ENCODE data around the gene EMILIN2.
"Not testable (repeated sequence)": the region's sequence is repeated elsewhere in the genome, so short reads cannot be mapped to it uniquely, and the experiment has no call there.

Gene EMILIN2

GRCh38 chr18:2912357-2913299 is 65.8 kb downstream of the EMILIN2 start:
- intact Hi-C loops (cut with DNase I) = no loop called here
- no peak for DNase-seq

GRCh38 chr18:2913398-2914005 is 66.7 kb downstream of the EMILIN2 start:
- no peak for DNase-seq
- intact Hi-C loops (cut with DNase I) = no loop called here

DNA sequence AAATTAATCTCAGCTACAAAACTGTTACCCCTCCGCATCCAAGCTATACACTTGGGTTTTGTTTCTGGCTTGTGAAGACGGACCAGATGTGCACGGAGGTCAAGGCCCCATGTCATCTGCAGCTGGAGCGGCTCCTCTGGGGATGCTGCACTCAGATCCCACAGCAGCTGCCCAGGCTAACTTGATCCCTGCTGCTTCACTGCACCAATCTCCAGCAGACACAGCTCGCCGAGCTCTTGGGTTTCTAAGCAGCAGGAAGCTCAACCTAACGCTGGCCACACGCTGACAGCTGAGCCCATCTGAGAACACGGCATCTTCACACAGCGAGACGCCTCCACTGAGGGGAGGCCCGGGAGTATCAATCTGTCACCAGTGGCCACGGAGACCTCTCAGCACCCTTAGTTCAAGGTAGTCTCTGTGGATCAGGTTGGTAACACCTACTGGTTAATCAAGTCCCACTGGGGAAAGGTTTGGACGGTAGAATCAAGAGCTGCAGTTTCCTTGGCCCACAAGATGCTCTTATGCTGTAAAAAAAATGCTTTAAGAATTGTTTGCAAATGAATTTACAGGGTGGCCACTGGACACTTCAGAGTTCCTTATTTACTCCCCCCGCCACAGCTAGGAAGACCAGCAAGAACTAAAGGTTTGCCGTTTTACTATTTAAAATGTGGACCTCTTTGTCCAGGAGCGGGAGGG is 67.5 kb downstream of the EMILIN2 start:
- DNase-seq = no peak
- intact Hi-C loops (cut with DNase I) = no loop called here

DNA sequence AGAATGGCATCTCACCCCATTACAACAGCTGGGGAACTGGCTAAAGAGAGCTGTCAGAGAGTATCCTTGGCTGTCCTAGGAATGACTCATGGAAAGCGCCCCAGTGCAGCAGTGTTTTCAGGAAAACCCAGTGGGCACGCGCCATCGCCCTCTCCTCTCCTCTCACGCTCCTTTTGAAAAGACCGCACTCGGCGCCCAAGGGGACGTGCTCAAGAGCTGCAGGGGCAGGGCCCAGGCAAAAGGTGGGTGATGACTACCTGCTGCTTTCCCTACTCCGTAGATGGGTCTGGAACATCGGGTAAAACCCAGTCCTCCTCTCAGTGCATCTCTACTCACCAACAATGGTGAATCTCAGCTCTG is 68.1 kb downstream of the EMILIN2 start:
- intact Hi-C loops (cut with DNase I) = no loop called here
- peak in 1 of 10 donors; percentile 79 for DNase-seq

- intact Hi-C loops (cut with DNase I) = not testable (repeated sequence)
- DNase-seq = peak in 1 of 10 donors; percentile 47
Observed at GRCh38 chr18:2915486-2915885, 68.7 kb downstream of the EMILIN2 start.

DNA sequence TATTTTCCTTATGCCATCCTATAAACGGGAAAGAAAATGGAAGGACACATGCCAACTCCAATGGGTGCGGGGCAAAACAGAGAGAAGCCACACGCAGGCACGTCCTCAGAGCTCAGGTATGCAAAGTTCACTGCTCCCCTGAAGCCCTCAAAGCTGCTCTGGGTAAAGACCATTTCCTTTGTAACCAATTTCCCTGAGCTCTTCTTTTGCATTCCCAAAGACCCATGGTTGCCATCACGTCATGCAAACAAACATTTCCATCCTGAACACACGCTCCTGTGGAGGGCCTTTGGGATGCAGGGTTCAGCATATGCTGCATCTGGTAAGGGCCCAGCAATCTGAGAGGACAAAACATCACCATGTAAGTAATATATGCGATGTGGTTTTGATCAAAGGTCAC is 69.4 kb downstream of the EMILIN2 start:
- no peak for DNase-seq
- intact Hi-C loops (cut with DNase I) = no loop called here

DNA sequence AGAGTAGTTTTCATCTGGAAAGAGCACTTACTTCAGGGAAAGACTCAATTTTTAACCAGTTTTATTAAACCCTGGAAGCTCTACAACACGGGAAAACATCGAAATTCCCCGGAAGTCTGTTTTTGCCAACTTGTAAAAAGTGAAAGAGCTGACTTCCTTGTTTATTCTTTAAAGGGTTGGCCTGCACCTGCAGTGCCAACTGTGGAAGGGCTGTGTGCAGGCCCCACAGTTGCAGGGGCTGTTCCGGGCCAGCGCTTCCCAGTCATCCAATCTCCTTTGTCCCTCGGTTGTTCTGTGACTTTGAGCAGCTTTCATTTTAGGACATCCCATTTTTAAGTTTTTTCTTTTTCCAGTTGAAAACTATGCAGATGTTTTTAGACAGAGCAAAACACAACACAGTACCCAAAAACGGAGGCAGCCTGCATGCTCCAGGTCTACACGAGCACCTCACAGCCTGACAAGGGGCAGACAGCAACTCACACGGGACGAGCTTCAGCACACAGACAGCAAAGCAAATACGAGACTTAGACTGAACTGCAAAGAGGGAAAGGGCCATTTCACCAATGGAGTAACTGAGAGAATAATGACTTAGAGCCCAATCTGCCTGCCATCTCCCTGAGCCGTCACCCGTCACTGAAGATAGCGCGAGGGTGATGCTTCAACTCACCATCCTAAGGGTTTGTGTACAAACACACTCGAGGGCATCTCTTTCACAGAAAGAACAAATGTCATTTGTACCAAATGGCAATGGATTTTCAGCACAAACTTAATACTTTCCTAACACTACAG is 70.6 kb downstream of the EMILIN2 start:
- peak in 1 of 10 donors; percentile 35 for DNase-seq
- intact Hi-C loops (cut with DNase I) = no loop called here

- intact Hi-C loops (cut with DNase I) = no loop called here
- DNase-seq = peak in 1 of 10 donors; percentile 20
Observed at GRCh38 chr18:2918761-2919550, 72.2 kb downstream of the EMILIN2 start.

DNA sequence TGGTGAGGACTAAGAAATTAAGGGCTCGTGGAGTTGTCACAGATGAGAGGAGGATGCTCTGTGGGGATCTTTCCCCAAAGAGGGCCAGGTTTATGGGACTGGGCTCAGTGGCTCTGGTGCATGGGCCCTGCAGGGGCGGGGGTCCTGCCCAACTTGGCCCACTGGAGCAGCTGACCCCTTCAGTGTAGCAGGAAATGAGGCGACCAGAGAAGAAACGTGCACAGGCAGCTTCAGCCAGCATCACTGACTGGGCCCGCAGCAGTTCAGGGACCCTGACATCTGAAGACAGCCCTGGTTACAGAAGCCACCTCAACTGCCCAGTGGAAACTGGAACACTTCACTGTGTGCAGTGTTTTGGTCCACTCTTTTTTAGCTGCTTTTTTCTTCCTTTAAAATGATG is 72.8 kb downstream of the EMILIN2 start:
- intact Hi-C loops (cut with DNase I) = no loop called here
- peak in 1 of 10 donors; percentile 68 for DNase-seq

DNA sequence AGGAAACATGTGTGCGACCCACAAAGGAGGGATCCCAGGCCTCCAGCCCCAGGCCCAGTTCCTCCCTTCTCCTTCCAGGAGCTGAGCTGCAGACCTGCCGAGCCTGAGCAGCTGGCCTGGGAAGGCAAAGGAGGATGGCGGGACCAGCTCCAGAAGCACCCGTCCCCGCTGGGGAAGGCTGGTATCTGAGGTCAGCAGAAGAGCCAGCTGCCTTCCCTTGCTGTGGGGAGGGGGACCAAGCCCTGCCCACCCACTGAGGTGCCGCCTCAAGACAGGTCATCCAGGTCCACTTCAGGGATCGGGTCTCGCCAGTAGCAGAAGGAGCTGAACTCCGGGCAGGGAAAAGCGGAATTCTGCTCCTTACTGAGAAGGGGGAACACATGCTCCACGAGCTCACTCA is 73.2 kb downstream of the EMILIN2 start:
- peak in 1 of 10 donors; percentile 82 for DNase-seq
- intact Hi-C loops (cut with DNase I) = no loop called here

DNA sequence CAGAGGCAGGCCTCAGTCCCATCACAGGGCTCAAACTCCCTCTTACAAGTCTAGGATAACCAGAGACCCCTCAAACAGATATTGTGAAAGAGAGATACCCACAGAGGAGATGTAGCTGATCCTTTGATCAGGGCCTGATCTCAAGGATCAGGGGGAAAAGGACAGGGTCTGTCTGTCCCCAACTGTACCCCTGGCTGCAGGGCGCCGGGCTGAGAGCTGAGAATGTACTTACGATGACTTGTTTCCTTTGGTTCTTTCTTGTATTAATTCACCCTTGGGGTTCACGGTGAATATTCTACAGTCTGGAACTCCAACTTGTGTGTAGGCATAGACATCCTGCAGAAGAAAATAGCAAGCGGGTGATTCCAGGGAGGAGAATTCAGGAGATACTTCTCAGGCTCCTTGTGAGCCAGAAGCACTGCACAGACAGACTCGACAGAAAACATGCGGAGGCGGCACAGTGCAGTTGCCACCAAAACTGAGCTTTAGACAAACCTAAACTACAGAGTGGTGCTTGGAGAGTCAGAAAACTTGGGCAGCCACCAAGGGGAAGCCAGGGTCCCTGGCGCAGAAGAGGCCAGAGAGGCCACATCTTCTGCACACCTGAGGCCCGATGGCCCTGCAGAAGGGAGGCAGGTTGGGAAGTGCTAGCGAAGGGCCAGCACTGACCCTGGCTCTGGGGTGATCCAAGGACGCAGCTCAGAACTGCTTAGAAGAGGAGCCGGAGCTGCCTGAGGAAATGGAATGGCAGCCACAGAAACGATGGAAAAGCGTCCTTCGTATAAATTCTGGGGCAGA is 73.9 kb downstream of the EMILIN2 start:
- intact Hi-C loops (cut with DNase I) = no loop called here

DNA sequence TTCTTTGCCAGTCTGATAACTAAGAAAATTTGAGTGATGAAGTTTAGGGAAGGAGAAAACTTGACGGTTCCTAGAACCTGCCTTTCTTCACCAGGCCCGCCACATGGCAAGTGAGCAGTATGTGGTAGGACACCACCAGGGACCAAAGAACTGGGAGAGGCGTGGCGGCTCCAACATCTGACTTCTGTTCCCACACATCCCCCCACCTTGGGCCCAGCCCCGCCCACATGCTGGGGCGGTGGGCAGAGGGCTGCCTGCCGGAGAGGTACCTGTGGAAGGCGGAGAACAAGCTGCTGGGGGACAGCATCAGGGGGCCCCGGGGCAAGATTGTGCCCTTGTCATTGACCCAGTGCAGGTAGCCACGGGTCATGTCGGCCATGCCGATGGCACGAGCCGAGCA is 75.0 kb downstream of the EMILIN2 start:
- DNase-seq = peak in 1 of 10 donors; percentile 69
- intact Hi-C loops (cut with DNase I) = no loop called here

More for the DNA sequence above, 73.9 kb downstream of the EMILIN2 start:
- peak in 7 of 10 donors; percentile 44 to 92 (median 55) for DNase-seq

DNA sequence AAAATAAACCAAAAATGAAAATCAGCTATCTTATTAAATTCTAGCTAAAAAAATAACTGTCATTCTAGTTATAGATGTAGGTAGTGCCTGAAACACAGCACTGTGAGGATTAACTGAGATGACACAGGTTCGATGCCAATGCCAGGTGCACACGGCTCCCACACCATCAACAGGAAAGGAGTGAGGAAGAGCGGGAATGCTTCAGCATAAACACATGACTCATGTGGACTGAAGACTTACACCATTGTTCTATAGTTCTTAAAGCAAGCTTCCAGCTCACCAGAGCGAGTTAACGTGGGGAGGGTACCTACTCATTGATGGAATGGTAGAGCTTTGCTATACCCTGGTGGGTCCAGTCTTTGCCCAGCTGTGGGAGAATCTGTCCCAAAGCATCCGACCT is 76.7 kb downstream of the EMILIN2 start:
- no peak for DNase-seq
- intact Hi-C loops (cut with DNase I) = no loop called here

DNA sequence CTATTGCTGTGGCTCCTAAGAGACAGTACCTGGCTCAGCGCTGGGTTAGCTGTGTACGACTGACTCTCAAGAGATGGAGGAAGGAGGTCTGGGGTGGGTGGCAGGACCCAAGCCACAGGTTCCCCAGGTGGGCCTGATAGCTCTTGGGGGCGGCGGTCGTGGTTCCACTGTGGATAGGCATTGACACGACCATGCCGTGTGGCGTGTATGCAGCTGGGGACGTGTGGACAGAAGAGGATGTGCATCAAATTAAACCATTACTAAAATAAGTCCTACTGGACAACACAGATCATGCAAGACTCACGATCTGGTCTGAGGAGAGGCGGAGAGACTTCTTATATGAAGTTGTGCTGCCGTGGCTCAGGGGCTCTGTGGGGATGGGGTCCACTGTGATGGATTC is 78.1 kb downstream of the EMILIN2 start:
- intact Hi-C loops (cut with DNase I) = no loop called here
- DNase-seq = peak in 1 of 10 donors; percentile 45

- intact Hi-C loops (cut with DNase I) = no loop called here
- no peak for DNase-seq
Observed at GRCh38 chr18:2926528-2926927, 79.7 kb downstream of the EMILIN2 start.

DNA sequence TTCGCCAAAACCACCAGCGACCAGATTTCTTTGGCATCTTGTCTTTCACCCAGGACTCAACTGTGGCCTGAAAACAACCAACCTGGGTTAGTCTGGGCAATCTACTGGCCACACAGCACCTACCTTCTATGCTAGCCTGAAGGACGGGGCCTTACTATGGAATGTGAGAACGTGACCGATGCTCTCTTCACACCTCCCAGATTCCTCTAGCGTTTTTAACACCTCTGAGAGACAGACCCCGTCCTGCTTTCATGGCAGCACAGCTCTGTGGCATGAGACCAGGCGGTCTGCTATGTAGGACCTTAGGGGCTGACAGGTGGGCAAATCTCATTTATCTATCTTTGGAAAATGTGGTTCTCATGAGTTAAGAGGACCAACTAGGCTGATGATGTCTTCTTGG is 80.9 kb downstream of the EMILIN2 start:
- intact Hi-C loops (cut with DNase I) = no loop called here
- DNase-seq = no peak

GRCh38 chr18:2932247-2933181 is 85.7 kb downstream of the EMILIN2 start:
- DNase-seq = no peak
- intact Hi-C loops (cut with DNase I) = loop anchor here (2.0 to 10.0 kb wide), 5 partner anchors 52 to 314 kb away; partner anchors contain the start of genes LPIN2 and MYL12A

- DNase-seq = no peak
- intact Hi-C loops (cut with DNase I) = loop anchor here (2.0 to 10.0 kb wide), 5 partner anchors 51 to 313 kb away; partner anchors contain the start of genes LPIN2 and MYL12A
Observed at GRCh38 chr18:2933995-2934394, 87.2 kb downstream of the EMILIN2 start.

All from posterior cingulate gyrus (tissue), 11 donors.